ENCODE results near the gene SLC7A6. TPM values are rescaled to one million over a fixed set of nuclear protein-coding genes. Genes with fewer than 3 reads are reported as not detected.

SLC7A6 gene
- total RNA-seq, 1 donor from 2014 or later, result 1.6 TPM

DNA sequence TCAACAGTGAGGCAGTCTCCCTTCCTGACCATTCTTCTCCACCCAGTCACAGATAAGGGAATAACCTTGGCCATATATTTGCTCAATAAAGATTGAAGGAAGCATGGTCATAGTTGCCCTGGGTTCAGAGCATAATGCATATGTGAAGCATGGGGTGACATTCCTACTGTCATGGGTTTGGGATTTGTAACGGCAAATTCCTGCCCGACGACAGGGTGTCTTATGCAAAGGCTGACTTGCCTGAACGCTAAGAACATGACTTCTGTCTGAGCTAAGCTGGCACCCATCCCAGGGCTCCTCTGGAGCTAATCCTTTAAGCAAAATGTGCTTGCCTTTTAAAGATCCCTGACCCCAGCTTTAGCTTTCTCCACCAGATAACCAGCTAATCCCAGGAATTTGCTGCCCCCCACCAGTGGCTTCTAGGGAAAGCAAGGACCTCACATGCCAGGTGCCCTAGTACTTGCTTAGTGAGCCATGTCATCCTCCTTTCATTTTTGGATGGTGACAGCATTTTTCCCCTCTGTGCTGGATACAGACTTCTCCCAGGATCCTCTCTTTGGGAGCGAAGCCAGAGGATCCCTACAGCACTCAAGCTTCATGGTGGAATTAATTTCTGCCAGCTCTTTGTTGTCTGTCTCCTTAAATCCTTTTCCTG is 34.7 kb downstream of the SLC7A6 start:
- ATAC-seq (no peak), DNase-seq (ENCODE audit: low spot score) (no peak)

DNA sequence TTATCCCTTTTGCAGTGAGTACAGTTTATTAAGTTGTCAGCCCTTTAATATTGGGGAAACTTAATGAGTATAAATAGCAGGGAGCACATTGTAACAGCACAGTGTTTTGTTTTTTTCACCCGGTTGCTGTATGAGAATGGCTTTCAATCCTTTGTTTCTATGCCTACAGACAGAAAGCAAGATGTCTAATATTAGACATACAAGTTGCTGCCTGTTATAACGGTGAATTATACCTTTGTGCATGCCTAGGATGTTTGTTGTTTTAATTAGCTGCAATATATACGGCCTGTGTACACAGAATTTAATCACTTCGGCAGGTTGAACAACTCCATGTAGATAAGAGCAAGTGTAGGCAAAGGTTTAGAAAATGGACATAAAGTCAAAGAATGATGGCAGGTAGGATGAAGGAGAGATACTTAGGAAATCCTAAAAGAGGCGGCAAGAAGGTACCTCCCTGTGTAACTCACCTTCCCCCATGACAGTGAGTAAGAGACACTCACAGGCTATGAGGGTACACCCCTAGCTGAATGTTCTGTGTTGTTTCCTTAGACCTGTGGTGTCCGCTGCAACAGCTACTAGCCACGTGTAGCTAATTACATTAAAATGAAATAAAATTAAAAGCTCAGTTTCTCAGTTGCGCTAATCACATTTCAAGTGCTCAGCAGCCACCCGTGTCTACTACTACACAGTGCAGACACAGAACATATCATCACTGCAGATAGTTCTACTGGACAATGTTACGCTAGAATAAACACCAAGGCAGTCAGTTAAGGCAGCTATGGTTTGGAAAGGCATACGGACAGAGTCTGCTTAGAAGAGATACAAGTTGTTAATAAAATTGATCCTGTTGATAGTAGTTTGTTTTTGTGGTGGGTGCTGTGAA is 35.5 kb downstream of the SLC7A6 start:
- DNase-seq (ENCODE audit: low spot score), result no peak
- ATAC-seq, result no peak

DNA sequence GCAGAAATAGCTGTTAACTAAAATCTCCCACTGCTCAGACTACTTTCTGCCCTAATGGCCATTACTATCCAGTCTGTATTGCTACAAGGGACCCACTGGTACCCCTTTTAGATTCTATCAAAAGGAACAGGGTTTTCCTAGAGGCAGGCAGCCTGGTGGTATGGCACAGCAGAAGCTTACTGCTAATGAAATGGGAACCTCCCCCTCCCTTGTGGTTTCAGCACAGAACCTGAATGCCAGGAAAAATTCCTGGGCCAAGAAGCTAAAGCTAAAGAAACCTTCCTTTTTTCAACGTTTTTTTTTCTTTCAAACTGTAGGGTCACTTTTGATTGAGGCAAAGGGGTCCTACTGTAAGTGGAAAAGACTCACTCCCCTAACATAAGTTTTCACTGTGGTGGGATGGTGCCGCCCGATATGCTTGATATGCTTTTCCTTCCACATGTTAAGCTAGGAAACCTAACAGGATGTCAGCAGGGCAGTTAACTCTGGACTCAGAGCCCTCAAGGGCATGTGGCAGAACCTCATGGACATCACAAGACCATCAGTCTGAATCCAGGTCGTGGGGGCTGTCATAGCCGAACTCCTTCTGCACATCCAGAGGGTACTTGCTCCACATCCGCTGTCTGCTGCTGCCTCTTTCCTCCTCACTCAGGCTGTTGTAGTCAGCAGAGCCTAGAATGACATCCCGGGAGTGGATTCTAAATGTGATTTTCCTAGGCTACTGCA is 36.6 kb downstream of the SLC7A6 start:
- ATAC-seq, result no peak
- DNase-seq (ENCODE audit: low spot score), result no peak

DNA sequence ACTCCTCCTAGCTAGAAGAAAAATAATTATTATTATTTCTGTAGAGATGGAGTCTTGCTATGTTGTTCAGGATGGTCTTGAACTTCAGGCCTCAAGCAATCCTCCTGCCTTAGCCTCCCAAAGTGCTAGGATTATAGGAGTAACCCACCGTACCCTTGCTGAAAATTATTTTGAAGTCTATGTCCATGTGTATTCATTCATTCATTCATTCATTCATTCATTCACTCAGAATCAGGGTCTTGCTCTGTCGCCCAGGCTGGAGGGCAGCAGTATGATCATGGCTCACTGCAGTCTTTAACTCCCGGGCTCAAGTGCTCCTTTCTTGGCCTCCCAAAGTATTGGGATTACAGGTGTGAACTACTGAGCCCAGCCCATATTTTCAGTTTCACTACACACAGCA is 42.3 kb downstream of the SLC7A6 start:
- ATAC-seq (no peak), DNase-seq (ENCODE audit: low spot score) (no peak)

DNA sequence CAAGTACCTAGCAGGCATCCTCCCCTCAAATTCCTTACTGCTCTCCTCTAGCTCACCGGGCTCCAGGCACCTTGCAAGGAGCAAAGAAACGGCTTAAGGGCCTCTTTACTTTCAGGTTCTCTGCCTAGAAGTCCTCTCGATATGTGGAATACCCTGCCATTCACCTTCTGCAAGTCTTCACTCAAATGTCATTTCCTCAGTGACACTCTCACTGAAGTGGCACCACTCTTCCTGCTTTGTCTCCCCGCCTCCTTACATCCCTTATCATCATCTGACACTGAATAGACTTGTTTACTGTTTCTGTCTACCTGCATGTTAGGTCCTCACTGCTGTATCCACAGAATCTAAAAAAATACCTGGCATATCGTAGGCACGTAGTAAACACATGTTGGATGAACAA is 45.5 kb downstream of the SLC7A6 start:
- ATAC-seq (no peak), DNase-seq (ENCODE audit: low spot score) (no peak)

DNA sequence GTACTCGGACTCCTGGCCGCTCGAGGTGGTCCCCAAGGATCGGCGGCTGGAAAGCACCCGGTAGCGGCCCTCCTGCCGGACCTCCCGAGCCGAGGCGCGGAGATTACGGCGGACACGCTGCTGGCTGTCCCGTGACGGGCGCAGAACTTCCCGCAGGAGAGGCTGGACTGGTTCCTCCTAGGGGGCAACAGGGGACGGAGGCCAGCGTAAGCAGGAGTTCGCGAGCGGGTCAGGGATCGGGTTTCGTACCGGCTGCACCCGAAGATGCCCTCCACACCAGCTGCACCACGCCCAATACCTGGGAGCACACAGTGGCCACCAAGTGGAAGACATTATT is 46.1 kb downstream of the SLC7A6 start:
- DNase-seq (ENCODE audit: low spot score) (no peak), ATAC-seq (peak; percentile 61)

DNA sequence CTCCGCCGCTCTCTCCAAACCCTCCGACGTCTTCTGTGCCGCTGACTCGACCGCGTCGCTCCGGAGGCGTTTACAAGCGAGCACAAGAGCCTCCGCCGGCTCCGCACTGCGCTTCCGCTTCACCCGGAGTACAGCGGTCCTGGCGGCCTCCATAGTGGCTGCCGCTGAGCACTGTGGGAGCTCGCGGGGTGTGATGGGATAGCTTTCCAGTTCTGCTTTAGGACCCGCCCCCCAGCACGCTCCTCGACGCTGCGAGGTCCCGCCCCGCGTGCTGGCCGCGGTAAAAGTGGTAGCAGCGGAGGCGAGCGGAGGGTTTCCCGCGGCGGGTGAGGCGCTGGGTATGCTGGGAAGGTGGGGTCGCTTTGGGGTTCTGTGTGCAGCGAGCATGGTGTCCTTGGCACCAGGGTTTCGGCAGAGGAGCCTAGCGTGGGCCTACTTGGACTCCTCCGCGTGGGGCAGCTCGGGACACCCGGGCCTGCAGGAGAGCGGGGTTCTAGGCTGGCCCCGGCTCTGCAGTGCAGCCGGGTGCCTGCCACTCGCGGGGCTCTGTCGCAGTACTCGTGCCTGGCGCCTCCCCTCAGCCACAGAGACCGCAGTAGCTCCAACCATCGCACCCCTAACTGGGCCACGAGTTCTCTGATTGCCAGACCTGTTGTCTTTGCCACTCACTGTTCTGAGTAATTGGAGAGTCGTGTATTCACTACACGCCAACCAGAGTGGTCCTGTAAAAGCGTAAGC is 46.6 kb downstream of the SLC7A6 start, which contains the start of the genes PRMT7 and SLC7A6OS:
TSS of gene PRMT7 (plus strand) at position 246 of the 738 bp plus-strand sequence. CDS start 4,961 bp downstream, outside the sequence.
TSS of gene SLC7A6OS (minus strand) at position 173 of the 738 bp plus-strand sequence. CDS start at position 153, 20 bp downstream.
- DNase-seq (ENCODE audit: low spot score), result peak; percentile 95
- peak; percentile 99 for ATAC-seq

DNA sequence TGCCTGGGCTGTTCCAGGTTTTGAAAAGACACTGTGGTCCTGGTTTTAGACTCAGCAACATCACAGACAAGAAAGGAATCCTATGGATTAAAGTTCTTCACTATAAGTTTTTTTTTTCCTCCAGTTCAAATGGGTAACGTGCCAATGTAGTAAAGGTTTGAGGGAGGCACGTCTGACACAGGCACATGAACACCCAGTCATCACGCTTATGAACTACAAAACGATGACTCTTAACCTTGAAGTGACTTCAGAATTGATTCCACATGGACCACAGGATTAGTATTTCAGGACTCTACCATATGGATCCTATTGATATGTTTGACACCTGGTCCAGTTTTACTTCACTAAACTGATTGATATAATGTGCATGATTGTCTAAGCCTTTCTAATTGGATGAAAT is 48.8 kb downstream of the SLC7A6 start:
- no peak for DNase-seq (ENCODE audit: low spot score)
- ATAC-seq, result no peak

DNA sequence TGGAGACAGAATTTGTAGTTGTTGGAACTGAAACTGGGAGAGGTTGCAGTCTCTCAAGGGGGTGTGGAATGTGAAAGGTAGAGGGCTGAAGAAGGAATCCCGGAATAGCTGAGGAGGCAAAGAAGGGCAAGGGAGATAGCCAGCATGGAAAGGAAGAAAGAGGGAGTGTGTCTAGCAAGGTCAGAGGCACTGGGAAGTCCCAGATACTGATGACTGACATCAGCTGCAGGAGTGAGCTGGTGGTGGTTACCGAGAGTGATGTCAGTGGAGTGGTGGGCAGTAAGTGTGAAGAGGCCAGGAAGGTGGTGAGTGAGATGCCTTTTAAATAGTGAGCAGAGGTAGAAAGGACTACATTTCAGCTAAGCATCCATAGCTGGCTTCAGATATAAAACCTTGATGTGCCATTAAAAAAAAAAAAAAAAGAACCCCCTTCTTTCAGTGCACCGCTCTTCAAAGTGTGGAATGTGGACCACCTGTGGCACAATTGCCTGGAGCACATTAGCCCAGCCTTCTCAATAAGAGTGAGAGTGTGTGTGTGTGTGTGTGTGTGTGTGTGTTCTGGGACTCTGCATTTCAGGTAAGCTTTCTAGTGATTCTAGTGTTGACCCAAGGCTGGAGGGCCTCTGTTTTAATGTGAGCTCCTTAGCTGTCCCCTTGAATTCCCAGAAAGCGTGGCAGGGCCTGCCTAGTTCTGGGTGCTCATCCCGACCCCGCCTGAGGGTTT is 55.0 kb downstream of the SLC7A6 start:
- DNase-seq (ENCODE audit: low spot score) (no peak), ATAC-seq (no peak)

DNA sequence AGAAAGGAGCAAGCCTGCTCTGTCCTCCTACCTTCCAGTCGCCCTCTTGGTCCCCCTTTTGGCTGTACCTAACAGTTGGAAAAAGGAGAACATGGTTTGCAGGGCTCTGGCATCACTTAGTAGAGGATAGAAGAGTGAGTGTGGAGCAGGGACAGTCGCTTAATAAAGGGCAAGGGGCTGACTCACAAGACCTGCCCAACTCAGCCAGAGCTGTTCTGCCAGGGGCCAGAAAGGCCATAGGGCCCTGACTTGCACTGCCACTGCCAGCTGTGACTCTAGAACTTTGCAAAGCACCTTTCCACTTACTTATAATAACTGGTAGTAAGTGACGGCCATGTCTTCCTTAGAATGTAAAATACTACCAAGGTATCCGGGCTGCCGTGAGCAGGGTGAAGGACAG is 60.0 kb downstream of the SLC7A6 start:
- DNase-seq (ENCODE audit: low spot score) (no peak), ATAC-seq (no peak)

DNA sequence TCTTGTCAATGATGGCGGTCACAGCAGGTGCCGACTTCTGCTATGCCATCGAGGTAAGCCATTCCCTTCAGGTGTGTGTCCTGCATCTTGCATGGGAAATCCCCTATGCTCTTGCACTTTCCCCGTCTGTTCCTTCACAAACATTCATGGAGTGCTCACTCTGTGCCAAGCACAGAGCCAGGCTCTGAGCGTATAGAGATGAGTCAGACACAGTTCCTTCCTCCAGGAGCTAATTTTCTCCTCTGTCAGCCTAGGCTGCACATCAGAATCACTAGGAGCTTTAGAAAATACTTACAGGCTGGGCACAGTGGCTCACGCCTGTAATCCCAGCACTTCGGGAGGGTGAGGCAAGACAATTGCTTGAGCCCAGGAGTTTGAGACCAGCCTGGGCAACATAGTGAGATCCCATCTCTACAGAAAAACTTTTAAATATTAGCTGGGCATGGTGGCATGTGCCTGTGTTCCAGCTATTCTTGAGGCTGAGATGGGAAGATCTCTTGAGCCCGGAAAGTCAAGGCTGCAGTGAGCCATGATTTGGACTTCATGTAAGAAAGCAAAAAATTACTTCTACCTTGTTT is 60.5 kb downstream of the SLC7A6 start:
- DNase-seq (ENCODE audit: low spot score) (no peak), ATAC-seq (no peak)

DNA sequence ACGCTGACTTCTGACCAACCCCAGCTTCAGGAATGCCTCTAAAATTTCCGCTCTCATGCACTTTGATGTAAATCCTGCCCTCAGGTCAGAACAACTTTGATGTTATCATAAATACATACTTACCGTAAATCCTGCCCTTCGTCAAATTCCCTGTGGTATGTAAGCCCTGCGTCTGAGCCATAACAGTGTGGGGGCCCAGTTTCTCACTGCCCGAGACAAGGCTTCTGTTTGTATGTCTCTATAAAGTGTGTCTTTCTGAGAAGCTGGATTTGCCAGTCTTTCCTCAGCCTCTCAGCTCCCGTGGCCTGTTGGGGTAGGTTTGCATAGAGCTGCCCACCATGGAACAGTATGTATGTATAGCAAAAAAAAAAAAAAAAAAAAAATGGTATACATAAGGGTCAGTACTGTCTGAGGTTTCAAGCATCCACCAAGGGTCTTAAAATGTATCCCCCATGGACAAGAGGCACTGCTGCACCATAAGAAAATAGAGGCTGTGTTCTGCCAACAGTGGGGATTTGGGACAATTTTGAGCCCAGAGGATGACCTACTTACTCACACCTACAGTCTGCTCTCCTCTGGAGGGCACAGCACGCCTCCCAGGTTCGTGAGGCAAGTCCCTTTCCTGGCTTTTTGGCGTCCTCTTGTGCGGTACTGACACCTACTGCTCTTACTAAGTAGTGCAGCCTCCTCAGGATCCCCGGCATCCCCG is 64.0 kb downstream of the SLC7A6 start:
- DNase-seq (ENCODE audit: low spot score), result peak; percentile 79
- peak; percentile 93 for ATAC-seq

DNA sequence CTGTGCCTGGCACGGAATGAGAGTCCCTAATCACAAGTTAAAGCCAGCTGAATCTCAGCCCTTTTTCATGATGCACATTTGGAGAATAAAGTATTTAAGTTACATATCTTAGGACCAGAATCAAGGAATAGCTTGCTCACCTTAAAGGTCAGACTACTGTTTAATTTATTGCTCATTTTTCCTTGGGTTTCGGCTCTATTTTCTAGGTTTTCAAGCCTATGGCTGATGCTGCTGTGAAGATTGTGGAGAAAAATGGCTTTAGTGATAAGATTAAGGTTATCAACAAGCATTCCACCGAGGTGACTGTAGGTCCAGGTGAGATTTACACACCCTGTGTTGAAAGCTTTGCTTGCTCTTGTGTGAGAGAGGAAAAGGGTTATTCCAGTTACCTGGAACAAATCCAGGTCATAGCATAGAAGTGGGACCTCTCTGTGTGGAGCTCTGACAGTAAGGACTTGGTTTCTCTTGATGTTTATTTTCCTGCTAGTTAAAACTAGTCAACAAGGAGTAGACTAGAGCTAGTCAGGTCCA is 64.6 kb downstream of the SLC7A6 start:
- DNase-seq (ENCODE audit: low spot score), result no peak
- ATAC-seq, result no peak

DNA sequence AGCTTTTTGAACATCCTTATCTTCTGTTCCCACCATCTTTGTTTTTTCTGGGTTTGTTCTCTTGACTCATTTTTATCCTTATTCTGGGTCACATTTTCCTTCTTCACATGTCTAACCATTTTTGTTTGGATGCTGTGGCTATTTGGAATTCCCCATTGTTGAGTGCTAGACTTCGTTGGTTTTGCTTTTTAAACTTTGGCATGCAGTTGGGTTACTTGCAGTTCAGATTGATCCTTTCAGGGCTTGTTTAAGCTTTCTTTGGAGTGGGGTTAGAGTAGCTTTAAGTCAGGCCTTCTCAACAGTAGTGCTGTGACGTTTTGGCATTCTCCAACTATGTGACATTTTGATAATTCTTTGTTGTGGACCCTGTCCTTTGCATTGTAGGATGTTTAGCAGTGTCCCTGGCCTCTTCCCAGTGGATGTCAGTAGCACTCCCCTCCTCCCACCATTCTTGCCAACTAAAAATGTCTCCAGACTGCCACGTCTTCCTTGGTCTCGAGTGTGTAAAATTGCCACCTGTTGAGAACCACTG is 67.6 kb downstream of the SLC7A6 start:
- peak; percentile 35 for ATAC-seq
- DNase-seq (ENCODE audit: low spot score), result no peak

DNA sequence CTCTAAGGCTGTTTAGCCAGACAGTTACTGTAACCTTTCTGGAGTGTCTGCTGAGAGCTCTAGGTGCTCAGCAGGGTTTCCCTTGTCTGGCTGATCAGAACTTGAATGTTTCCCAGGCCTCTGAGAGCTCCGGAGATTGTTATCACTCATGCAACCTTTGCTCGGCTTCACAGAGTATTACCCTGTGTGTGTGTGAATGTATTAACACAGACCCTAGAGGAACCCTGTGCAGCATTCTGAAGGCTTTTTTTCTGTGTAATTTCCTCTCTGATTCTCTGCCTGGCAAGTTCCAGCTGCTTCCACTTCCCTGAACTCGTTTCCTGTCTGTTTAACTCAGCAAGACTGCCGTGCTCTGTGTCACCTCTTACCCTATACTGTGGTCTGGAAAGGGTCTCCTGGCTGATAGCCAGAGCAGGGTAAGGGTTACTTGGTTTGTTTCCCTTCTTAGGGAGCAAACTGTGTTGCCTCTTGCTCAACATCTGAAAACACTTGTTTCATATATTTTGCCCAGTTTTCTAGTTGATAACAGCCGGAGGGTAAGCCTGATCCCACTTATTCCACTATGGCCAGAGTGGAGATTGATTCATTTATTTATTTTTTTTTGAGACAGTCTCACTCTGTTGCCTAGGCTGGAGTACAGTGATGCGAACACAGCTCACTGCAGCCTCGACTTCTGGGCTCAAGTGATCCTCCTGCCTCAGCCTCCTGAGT is 68.2 kb downstream of the SLC7A6 start:
- ATAC-seq (peak; percentile 74), DNase-seq (ENCODE audit: low spot score) (peak; percentile 61)

DNA sequence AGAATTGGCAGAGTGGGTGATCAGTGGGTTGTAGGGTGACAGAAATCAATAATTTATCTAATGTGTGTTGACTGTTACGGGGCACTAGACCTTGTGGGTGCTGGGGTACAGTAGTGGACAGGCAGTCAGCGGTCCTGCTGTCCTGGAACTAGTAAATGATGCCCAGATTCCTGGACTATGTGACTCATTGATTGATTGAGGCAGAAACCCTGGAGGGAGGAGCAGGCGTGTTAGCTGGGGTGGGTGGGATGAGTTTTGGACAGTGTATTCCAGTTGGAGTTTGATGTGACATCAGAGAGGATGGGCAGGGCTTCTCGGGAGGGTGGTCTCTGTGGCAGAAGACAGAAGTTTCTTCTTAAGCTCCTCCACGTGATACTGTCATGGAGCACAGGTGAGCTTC is 70.8 kb downstream of the SLC7A6 start:
- peak; percentile 22 for ATAC-seq
- no peak for DNase-seq (ENCODE audit: low spot score)

DNA sequence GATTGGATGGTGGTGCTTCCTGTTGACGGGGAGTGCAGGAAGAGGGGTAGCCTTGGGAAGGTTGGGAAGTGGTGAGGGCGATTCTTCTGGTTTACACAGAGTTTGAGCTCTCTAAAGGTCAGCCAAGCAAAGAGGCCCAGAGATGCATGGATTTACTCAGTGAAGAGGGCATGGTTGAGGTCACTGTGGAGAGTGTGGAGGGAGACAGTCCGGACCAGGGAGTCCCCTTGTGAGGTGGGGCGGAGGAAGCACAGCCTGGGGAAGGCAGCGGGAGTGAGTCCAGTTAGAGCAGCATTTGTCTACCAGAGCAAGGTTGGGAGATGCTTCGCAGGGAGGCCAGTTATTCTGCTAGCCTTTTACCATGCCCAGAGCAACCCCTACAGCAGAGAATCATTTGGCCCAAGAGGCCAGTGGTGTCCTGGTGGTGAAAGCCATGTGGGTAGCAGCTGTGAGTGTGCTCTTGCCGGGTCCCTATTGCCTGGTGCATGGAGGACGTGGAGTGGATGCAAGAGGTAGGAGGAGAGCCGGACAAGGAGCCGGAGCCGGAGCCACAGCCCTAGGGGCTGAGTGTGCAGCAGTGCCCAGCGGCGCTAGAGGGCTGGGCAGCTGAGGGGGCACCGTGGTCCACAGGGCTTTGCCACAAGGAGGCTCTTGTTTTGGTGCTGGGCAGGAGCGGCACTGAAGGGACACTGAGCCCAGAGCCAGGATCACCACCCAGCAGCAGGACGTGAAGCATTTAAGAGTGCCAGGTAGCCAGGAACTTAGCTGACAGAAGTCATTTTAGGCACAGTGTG is 74.2 kb downstream of the SLC7A6 start:
- DNase-seq (ENCODE audit: low spot score) (no peak), ATAC-seq (no peak)

All from left lobe of liver (tissue), 2 donors.